OCI-LY3 (cell line): ENCODE data around the gene LGALS3.

Experiments used
- CTCF ChIP-seq: fragments of 200-600, 300-600 bp; sonication (generic); IDR thresholded peaks from 2 replicates; pipeline ENCODE4 v1.5.1; 2014; ENCODE audit warnings: antibody characterized with exemption, low read length, low read depth
- EZH2phosphoT487 ChIP-seq: fragments of 200-600 bp; shearing (Covaris generic); IDR thresholded peaks from 2 replicates; pipeline ENCODE4 v1.6.1; 2018; ENCODE audit warnings: antibody characterized with exemption, mixed run types, low read depth

DNA sequence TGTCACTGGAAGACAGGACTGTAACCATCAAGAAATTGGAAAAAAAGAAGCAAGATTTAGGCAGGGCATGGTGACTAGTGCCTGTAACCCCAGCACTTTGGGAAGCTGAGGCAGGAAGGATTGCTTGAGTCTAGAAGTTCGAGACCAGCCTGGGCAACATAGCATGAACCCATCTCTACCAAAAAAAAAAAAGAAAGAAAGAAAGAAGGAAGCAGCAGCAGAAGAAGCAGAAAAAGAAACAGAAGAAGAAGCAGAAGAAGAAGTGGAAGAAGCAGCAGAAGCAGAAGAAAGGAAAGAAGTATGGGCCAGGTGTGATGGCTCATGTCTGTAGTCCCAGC lies 30.5 kb upstream of the LGALS3 start:
- TF ChIP-seq CTCF (no peak), EZH2phosphoT487 (no peak)
